Natural killer cell (primary cell): ENCODE data around the gene PDK2. TPM values are rescaled to one million over a fixed set of nuclear protein-coding genes. Genes with fewer than 3 reads are reported as not detected.

Experiments used
- ATAC-seq, 3 donors: fragments of 150-1000 bp in 2 of 3; fragments of 200-7000 bp in 1 of 3; cut with Tn5 transposase; 1 replicate in 1 of 3; 2 replicates in 2 of 3; pipeline ENCODE4 v1.10.0; 2021; ENCODE audit warnings: mild to moderate bottlenecking in 2 of 3, moderate library complexity in 2 of 3
- DNase-seq, 2 donors: peaks; one replicate each; pipeline versions ENCODE4 v3.0.0 to v3.0.0-alpha.2; 2013 to 2021; ENCODE audit warnings: mixed read lengths in 1 of 2
- H3K27ac ChIP-seq: one replicate; pipeline ENCODE4 v1.5.1; 2013; ENCODE audit warnings: mild to moderate bottlenecking, low read length
- H3K27me3 ChIP-seq: one replicate; pipeline ENCODE4 v1.6.1; 2013; ENCODE audit warnings: low read length; ENCODE audit not compliant: control insufficient read depth, insufficient read depth
- H3K36me3 ChIP-seq: one replicate; pipeline ENCODE4 v1.6.1; 2013; ENCODE audit warnings: low read length; ENCODE audit not compliant: control insufficient read depth, insufficient read depth
- H3K4me1 ChIP-seq: one replicate; pipeline ENCODE4 v1.6.1; 2013; ENCODE audit warnings: low read length; ENCODE audit not compliant: control insufficient read depth, insufficient read depth
- H3K4me3 ChIP-seq: one replicate; pipeline ENCODE4 v1.5.1; 2013; ENCODE audit warnings: low read length
- H3K9me3 ChIP-seq: one replicate; pipeline ENCODE4 v1.6.1; 2013; ENCODE audit warnings: low read length; ENCODE audit not compliant: control insufficient read depth, insufficient read depth
- H3K27ac Mint-ChIP-seq, 2 donors: one replicate each; pipeline ENCODE4 v1.8.0; 2022; ENCODE audit warnings: mild to moderate bottlenecking in 2 of 2, mixed read lengths in 2 of 2, moderate library complexity in 1 of 2
- H3K27me3 Mint-ChIP-seq, 2 donors: one replicate each; pipeline ENCODE4 v1.8.0; 2022; ENCODE audit warnings: low read depth in 2 of 2, mixed read lengths in 2 of 2
- H3K36me3 Mint-ChIP-seq: one replicate; pipeline ENCODE4 v1.8.0; 2022; ENCODE audit warnings: mixed read lengths
- H3K4me1 Mint-ChIP-seq, 2 donors: one replicate each; pipeline ENCODE4 v1.8.0; 2022; ENCODE audit warnings: mixed read lengths in 2 of 2
- H3K4me3 Mint-ChIP-seq: one replicate; pipeline ENCODE4 v1.8.0; 2022; ENCODE audit warnings: mild to moderate bottlenecking, moderate library complexity, mixed read lengths
- H3K9me3 Mint-ChIP-seq, 2 donors: one replicate each; pipeline ENCODE4 v1.8.0; 2022; ENCODE audit warnings: mixed read lengths in 2 of 2
- CTCF ChIP-seq: fragments of 200-600 bp; IDR thresholded peaks from one replicate; pipeline ENCODE4 v1.8.0; 2022; ENCODE audit warnings: antibody characterized with exemption
- WGBS: methylation state at CpG from one replicate; pipeline ENCODE4 v1.1.7; 2013; ENCODE audit warnings: missing lambda C conversion rate; ENCODE audit not compliant: insufficient coverage; 5-methylcytosine and 5-hydroxymethylcytosine counted together
- intact Hi-C: fragments of 100-400 bp; cut with micrococcal nuclease; formaldehyde crosslinking; loops from one replicate; pipeline ENCODE4 v1.14.2; 2022
- total RNA-seq, 4 donors: library from RNA; stranded (reverse); fragments of 120-200 nt in 1 of 4; gene quantifications; one replicate each; pipeline versions ENCODE4 v1.2.3 to v1.2.4, GENCODE V29; 2013 to 2022

Gene PDK2
- total RNA-seq, 3 donors from 2014 or later (not counting 1 experiment from before 2014, with no cell fraction given): 23.2 to 32.9 (median 23.6) TPM

- WGBS: 95% methylated on average over 2 of the region's 2 CpGs
- peaks cover 38% of the 10 kb centered on the region for H3K36me3 ChIP-seq
- DNase-seq: no peak
These were observed 8.1 kb downstream of the PDK2 start for GRCh38 chr17:50103252-50103651.

GRCh38 chr17:50103941-50104340, 8.8 kb downstream of the PDK2 start:
- no peak overlapping the region for H3K27ac Mint-ChIP-seq
- H3K4me1 Mint-ChIP-seq: peaks cover 14 to 24% of the 10 kb centered on the region in 2 donors
- H3K4me3 Mint-ChIP-seq: no peak overlapping the region
- H3K27me3 Mint-ChIP-seq: no peaks in the 10 kb centered on the region
- TF ChIP-seq CTCF: no peak
- Histone ChIP-seq H3K36me3 (peaks cover 39% of the 10 kb centered on the region), H3K4me3 (no peak overlapping the region), H3K27ac (no peak overlapping the region), H3K27me3 (no peaks in the 10 kb centered on the region), H3K4me1 (peaks cover 31% of the 10 kb centered on the region), H3K9me3 (no peaks in the 10 kb centered on the region)
- no peak for DNase-seq
- no peak for ATAC-seq
- no peaks in the 10 kb centered on the region for H3K36me3 Mint-ChIP-seq
- 92% methylated on average over 5 of the region's 5 CpGs for WGBS
- no peaks in the 10 kb centered on the region for H3K9me3 Mint-ChIP-seq
- intact Hi-C loops: no loop called here

More at GRCh38 chr17:50103252-50103651, 8.1 kb downstream of the PDK2 start:
- Histone ChIP-seq H3K4me1 (peaks cover 35% of the 10 kb centered on the region), H3K4me3 (no peak overlapping the region), H3K27me3 (no peaks in the 10 kb centered on the region), H3K27ac (no peak overlapping the region), H3K9me3 (no peaks in the 10 kb centered on the region)
- no peaks in the 10 kb centered on the region for H3K9me3 Mint-ChIP-seq
- peaks cover 19 to 31% of the 10 kb centered on the region in 2 donors for H3K4me1 Mint-ChIP-seq
- no peaks in the 10 kb centered on the region for H3K36me3 Mint-ChIP-seq
- H3K4me3 Mint-ChIP-seq: no peak overlapping the region
- no peak for TF ChIP-seq CTCF
- no peaks in the 10 kb centered on the region for H3K27me3 Mint-ChIP-seq
- intact Hi-C loops: no loop called here
- ATAC-seq: no peak
- H3K27ac Mint-ChIP-seq: no peak overlapping the region

- H3K36me3 ChIP-seq: peaks cover 46% of the 10 kb centered on the region
- intact Hi-C loops: no loop called here
- ATAC-seq (no peak), DNase-seq (no peak)
- no peak overlapping the region for H3K4me3 Mint-ChIP-seq
- H3K36me3 Mint-ChIP-seq: no peaks in the 10 kb centered on the region
- no peaks in the 10 kb centered on the region for H3K9me3 Mint-ChIP-seq
- peaks cover 12% of the 10 kb centered on the region for H3K4me1 ChIP-seq
- H3K27me3 ChIP-seq: no peaks in the 10 kb centered on the region
- H3K9me3 ChIP-seq: no peaks in the 10 kb centered on the region
- no peak for TF ChIP-seq CTCF
- 97% methylated on average over 21 of the region's 21 CpGs for WGBS
- no peak overlapping the region for H3K27ac Mint-ChIP-seq
- H3K4me1 Mint-ChIP-seq: peaks cover under 1 to 8% of the 10 kb centered on the region in 2 donors
- H3K27ac ChIP-seq: no peak overlapping the region
- H3K4me3 ChIP-seq: no peak overlapping the region
- H3K27me3 Mint-ChIP-seq: no peaks in the 10 kb centered on the region
These were observed 10.7 kb downstream of the PDK2 start for GRCh38 chr17:50105811-50106210.

GRCh38 chr17:50106393-50107131, 11.4 kb downstream of the PDK2 start:
- H3K4me3 Mint-ChIP-seq: no peak overlapping the region

More at GRCh38 chr17:50106393-50107131, 11.4 kb downstream of the PDK2 start:
- H3K4me1 Mint-ChIP-seq: peaks cover 0 to 7% of the 10 kb centered on the region in 2 donors
- H3K27me3 Mint-ChIP-seq: no peaks in the 10 kb centered on the region
- Histone ChIP-seq H3K4me3 (no peak overlapping the region), H3K36me3 (peaks cover 40% of the 10 kb centered on the region), H3K27ac (no peak overlapping the region), H3K4me1 (peaks cover 5% of the 10 kb centered on the region), H3K9me3 (no peaks in the 10 kb centered on the region), H3K27me3 (no peaks in the 10 kb centered on the region)
- H3K36me3 Mint-ChIP-seq: no peaks in the 10 kb centered on the region
- ATAC-seq (no peak), DNase-seq (no peak)
- H3K27ac Mint-ChIP-seq: no peak overlapping the region
- no peak for TF ChIP-seq CTCF
- intact Hi-C loops: no loop called here
- 91% methylated on average over 13 of the region's 13 CpGs for WGBS
- H3K9me3 Mint-ChIP-seq: no peaks in the 10 kb centered on the region
